Measurements from ENCODE around the gene SYNJ2.

SYNJ2 gene

GRCh38 chr6:157982563-157983405, 1.1 kb downstream of the SYNJ2 start:
- no peak for DNase-seq

- no peak for DNase-seq
These were observed 1.9 kb downstream of the SYNJ2 start for GRCh38 chr6:157983406-157984119.

DNA sequence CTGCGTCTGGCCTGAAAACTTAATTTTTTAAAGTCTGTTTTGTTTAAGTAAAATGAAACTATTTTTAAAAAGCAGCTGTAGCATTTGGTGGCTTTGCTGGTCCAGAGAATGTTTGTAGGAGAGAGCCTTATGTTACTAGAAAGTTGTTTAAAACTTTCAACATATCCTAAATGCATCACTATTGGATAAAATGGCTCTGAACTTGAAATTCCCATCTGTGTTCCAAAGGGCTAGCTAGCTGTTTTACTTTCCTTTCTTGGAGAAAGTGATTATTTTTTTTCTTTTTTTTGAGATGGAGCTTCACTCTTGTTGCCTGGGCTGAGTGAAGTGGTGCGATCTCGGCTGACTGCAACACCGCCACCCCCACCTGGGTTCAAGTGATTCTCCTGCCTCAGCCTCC, 2.5 kb downstream of the SYNJ2 start:
- DNase-seq, result no peak

DNA sequence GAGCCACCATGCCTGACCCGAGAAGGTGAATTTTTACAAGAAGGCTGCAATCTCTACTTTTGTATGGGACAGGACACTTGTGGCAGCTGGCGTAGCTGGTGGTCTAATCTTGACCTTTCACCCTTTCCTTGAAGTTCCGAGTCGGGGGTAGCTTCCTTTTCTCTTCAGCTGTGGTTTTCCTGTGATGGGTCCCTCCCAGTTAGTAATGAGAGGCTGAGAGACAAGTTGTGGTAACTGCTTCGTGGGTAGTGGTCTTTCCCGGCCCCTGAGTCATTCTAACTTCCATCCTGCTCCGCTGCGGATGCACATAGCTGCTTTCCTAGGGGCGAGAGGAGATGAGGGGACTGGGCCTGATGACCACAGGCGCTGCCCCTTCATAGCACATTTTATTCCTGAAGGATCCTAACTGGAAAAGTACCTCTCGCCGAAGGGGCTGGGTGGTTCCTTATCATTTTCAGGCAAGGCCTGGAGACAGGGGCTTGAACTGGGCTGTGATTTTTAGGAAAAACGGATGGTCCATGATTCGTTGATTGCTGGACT, 3.1 kb downstream of the SYNJ2 start:
- DNase-seq, result no peak

DNA sequence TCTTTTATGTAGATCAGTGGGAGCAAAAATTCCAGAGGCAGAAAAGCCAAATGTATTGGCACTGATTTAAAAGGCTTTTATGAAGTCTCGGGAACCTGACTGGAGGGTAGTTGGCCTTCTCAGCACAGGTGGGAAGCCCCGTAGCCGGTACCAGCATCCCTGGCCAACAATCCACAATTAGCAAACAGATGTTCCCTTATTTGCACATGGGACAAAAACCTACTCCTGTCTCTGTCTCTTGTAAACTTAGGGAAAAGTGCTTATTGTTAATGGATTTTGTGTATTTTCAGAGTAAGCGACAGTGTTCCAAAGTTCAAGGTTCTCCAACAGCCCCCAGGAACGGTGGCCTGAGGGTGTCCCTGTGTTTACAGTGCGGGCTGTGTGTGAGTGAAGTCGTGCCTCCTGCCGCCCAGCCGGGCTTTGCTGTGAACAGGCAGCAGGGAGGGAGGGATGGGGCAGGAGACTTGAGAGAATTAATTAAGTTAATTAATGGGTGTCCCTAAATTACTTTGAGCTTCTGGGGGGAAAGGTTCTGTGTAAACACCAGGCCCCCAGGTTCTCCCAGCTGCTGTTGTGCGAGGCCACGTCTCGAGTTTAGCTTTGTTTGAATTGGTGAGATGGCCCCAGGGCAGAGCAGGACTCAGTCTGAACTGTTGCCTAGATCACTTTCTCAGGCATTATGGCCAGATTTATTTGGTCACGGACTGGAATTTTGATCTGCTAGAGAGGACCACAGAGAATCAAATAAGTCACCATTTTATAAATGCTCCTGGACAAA, 3.9 kb downstream of the SYNJ2 start:
- DNase-seq, result no peak

DNA sequence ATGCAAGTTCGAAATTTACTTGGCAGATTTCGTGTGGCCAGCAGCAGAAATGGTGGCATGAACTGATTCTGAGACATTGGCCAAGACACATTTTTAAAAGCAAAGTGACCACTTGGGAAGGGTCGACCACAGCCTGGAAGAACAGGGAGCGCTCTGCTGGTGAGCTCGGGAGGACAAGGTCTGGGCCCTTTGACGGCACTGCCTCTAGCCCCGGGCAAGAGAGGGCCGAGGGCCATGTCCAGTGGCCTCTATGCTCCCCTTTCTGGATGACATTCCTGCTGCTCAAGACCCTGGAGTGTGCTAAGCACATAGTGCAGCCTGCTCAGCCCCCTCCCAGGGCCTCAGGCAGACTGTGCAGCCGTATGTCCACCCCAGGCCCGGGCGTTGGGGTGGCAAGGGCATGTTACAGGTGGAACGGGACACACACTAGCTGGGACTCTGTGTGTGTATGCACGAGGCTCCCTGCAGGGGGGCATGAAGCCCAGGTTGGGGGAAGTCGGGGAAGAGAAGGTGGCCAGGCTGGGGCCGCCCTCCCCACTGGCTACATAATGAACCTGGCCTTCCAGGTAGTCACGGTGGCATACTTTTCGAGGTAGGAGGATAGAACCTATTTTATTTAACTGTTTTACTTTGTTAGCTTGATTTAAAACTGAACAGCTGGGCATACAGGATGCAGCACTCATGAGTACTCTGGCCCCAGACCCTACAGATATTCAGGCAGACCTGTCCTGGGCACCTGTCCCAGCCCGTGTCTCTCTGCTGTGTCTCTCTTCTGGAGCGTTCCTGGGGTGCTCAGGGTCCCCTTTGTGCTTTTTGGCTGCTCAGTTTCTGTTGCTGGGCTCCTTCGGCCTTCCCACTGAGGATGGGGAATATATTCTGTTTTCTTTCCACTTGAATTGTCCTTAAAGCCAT, 6.4 kb downstream of the SYNJ2 start:
- no peak for DNase-seq

GRCh38 chr6:157988700-157989063, 7.0 kb downstream of the SYNJ2 start:
- DNase-seq, result no peak

- no peak for DNase-seq
These were observed 8.1 kb downstream of the SYNJ2 start for GRCh38 chr6:157989541-157990289.

- DNase-seq, result no peak
These were observed 8.8 kb downstream of the SYNJ2 start for GRCh38 chr6:157990321-157991066.

DNA sequence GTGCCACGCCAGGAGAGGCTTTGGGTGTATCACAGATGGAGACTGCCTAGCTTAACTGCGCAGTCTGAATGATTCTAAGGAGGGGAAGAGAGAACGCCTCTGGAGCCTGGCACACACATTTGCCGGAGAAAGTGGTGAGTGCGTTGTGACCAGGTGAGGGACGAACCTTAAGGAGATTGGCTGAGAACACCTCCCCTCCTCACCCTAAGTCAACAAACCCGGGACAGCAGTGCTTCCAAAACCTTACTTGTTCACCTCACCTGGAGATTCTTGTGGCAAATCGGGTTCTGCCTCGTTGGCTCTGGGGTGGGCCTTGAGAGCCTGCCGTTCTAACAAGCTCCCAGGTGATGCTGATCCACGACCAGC, 9.4 kb downstream of the SYNJ2 start:
- DNase-seq, result no peak

- no peak for DNase-seq
These were observed 11.4 kb downstream of the SYNJ2 start for GRCh38 chr6:157993076-157993475.

DNA sequence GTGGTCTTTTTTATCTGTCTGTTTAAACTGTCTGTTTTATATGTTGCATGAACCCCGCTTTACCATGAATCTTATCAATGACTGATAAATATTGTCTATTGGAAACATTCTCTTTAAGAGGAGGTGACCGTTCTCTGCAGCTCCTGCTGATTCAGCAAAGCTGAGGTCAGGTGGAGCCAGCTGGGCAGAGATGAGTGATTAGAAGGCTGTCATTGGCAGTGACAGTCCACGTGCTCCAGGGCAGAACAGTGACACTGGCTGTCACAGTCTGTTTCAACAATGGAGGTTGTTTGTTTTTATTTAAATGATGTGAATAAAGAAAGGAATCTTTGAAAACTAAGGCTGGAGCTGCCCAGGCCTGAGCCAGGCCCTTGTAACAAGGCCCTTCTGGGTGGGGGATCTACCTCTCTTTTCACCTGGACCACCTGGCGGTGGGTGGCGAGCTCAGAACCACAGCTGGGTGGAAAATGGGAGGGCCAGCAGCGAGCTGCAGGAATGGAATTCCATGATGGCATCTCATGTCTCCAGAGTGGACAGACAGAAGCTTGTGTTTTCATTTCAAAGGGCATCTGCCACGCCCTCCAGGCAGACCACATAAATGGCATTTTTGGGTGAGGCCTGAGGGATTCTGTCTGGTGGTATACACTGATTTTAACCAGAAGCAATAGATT, 12.6 kb downstream of the SYNJ2 start:
- no peak for DNase-seq

DNA sequence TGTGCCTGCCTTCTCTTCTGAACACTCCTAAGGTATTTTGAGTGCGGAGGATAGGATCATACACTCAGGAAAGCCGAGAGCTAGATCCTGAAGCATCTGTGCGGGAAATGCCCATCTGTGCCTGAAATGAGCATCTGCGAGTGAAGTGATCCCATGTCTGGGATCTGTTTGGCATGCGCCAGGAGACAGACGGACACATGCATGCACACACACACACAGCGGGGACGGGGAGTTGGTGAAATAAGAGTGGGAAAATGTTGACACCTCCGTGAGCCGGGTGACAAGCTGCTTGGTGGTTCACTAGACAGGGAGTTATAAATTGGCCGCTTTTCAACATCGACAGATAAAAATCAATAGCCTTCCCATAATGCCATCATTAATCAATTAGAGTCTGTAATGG, 13.8 kb downstream of the SYNJ2 start:
- DNase-seq, result no peak

- DNase-seq, result no peak
These were observed 14.6 kb downstream of the SYNJ2 start for GRCh38 chr6:157996201-157996712.

DNA sequence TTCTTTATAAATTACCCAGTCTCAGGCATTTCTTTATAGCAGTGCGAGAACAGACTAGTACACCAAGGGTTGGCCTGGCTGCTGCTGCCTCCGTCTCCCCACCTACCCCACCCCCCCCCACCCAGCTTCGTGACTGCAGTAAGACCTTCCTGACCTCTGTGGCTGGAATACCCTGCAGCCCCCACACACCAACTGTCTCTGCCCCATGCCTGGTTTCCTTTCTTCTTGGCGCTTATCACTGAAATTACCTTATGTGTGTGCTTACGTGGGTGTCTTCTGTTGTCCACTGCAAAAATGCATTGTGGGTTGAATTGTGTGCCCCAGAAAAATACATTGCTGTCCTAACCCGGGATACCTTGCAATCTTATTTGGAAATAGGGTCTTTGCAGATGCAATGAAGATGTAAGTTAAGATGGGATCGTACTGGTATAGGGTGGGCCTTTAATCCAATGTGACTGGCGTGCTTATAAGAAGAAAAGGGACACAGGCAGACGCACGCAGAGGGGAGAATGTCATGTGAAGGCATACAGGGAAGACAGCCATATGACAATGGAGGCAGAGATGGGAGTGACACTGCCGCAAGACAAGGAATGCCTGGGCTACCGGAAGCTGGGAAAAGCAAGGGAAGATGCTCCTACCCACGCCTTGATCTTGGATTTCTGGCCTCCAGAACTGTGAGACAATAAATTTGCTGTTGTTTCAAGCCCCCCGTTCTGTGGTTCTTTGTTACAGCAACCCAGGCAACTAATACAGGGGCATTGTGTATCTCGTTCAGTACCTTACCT, 15.4 kb downstream of the SYNJ2 start:
- DNase-seq, result no peak

DNA sequence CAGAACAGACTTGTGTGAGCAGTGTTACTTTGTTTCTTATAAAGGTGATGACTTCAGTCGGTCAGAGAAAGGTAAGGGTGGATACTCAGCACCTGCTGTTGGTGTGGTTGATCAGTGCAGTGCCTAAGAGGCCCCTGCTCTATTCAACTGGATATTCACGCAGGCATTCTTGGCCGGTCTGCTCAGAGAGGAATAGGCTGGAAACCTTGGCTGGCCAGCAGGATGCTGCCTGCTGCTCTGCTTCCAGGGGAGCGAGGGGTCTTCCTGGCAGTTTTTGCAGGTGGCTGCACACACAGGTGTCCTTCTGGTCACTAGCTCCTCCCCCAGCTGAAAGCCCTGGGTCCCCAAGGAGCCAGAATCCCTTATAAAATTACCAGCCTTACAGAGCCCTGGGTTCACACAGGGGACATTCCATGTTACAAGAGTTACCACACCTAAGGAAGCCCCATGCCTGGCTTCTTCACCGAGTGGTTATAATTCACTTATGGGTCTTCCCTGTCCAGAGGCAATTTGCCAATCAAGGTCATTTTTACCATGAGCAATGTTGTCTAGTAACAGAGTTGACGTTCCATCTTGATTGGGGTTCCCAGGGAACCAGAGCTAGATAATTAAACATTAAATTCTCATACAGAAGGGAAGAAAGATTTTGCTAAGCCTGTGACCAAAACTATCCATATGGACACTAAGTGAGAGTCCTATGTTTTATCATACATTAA, 16.4 kb downstream of the SYNJ2 start:
- DNase-seq, result no peak

GRCh38 chr6:157998707-157999167, 17.1 kb downstream of the SYNJ2 start:
- no peak for DNase-seq

Measured in CD4-positive, alpha-beta T cell treated with Interleukin-4 for 4 hours (primary cell).